ENCODE data around the gene SDK2.
"Not testable (repeated sequence)": the region's sequence is repeated elsewhere in the genome, so short reads cannot be mapped to it uniquely, and the experiment has no call there.

The SDK2 gene

DNA sequence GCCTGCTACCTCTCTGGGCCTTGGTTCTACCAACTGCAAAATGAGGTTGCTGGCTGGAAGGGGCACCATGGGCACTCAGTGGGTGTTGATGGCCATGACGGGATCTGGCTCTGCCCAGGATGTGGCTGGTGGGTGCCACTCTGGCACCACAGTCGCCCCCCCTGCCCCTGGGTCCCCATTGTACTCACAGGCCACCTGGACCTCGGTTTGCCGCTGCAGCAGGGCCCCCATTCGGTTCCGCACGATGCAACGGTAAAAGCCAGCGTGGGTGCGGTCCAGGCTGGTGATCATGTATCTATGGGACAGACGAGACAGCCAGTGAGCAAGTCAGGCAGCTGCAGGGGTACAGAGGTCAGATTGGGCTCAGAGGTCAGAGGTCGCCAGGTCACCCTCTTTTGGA lies 172.3 kb downstream of the SDK2 start:
- no peak for DNase-seq

DNA sequence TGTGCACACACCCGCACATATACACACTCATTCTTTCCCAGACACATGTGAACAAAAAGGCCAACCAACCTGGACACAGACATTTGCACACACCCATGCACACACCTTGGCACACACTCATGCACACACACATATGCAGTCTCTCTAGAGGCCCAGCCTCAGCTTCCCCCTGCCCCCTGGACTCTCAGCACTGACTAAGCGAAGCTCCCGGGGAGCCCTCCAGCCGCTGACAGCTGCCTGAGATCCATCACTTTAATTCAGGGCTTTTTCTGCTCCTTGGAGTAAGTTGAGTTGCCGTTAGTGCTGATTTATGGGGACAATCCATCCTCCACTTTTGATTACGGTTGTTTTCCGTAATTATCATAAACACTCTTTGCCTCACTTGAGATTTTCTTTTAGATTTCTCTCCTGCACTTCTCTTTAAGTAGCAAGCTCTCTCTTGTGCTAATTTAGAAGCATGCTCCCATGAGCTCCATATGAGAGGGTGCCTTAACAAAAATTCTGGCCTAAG lies 173.9 kb downstream of the SDK2 start:
- DNase-seq = no peak

DNA sequence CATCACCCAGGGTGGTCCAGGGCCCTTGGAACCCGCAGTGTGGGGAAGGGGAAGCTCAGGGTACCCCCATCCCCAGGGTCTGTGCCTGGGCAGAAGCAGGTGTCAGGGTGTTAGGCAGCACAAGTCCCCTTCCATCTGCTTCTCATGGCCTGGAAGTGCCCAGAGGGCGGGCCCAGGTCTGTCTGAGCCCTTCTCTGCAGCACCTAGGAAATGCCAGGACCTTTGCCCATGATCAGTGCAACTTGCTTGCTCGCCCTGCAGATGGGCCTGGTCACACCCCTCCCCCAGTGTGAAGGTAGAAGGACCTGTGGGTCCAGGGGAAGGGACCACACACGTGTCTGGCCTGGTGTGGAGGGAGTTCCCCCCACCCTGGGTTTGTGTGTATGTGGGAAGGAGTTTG lies 174.9 kb downstream of the SDK2 start:
- DNase-seq = no peak

DNA sequence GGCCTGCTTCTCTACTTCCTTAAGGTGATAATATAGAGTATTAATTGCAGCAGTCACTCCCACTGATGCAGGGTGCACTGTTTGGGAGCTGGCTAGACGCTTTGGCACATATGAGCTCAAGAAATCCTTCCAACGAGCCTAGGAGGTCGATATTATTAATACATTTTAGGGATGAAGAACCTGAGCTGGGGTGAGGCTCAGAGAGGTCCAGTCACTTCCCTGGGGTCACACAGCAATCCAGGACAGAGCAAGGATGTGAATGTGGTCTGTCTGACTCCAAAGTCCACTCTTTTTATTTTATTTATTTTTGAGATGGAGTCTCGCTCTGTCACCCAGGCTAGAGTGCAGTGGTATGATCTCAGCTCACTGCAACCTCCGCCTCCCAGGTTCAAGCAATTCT lies 176.0 kb downstream of the SDK2 start:
- DNase-seq = no peak

DNA sequence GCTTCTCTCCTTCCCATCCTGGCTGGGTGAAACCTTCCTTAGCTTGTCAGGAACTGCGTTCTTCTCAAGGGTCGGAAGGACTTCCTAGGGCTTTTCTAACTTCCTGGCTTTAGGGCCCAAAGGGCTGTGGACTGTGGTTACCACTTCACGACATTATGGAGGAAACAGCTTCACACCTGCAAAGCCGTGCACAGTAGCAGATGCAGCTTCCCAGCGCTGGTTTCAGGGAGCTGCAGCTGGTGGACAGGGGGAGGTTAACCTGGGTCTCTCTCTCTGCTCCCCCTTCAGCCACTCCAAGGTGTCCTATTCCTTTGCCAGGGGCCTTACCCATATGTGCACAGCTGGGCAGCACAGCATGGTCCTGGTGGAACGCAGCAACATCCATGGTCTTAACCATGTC lies 176.6 kb downstream of the SDK2 start:
- DNase-seq = no peak

DNA sequence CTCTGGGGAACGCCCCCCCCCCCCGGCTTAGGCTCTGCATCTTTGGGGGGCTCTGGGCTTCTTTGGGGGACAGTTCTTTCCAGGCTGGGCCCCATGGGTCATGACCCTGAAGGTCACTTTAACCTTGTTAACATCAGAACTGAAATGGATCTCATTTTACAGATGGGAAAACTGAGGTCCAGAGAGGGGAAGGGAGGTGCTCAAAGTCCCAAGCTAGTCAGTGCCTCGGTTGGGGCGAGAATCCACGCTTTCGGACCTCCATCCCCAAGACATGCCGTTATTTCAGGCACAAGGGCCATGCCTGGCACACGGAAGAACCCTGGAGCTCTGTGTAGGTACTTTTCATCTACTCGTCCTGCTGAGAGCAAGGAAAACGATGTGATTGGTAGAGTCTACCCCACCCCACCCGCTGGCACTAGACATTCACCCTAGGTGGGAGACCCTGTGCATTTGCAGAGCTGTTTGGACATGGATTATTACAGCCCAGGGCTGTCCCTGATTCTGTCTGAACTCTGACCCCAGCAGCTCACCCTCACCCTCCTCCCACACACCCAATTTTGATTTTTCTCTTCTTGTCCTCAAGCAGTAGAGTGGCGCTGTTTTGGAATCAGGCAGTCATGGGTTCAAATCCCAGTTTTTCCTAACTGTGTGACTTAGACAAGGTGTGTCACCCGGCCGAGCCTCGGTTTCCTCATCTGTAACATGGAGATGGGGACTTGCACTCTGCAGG lies 177.4 kb downstream of the SDK2 start:
- DNase-seq = no peak

DNA sequence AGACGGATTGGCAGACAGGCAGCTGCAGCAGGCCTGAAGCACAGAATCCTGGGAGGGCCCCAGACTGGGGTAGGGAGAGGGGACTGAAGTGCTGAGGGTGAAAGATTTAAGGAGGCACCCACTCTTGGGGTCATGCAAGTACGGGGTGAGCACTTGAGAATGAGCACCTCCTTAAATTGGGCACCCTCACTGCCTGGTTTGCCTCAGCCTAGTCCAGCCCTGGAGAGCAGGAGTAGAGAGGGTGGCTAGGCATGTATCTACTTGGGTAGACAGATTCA lies 178.4 kb downstream of the SDK2 start:
- DNase-seq = no peak

DNA sequence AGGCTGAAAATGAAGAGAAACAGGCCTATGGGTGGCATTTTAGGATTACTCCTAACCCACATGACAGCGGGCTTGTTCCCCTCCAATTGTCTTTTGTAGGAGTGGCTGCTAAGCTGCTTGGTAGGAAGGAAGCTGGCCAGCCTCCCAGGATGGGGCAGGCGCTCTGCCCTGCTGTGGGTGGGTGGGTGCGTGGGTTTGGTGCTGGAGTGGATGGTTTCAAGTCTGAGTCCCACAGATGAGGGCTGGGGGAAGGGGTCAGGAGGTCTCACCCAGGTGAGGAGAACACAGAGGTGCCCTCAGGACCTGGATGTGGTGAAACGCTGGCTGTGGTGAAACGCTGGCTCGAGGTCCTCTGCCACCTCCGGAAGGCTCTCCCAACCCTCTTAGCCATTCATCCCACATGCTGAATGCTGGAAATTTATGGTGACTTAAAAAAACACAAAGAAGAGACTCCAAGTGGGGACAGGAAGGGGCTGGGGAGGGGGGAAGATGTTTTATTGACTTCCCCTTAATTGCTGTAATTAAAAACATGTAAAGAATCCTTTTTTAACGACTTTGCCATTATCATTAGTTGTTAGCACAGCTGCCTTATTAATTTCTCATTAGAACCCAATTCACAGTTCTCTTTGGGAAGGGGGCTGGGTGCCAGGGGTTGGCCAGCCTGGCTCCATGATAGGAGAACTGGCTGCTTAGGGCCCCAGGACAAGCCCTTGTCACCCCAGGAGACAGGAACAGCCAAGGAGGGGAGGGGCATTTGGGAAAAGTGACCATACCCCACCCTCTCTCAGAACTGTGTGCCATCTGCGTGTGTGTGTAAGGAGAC lies 178.9 kb downstream of the SDK2 start:
- no peak for DNase-seq

DNA sequence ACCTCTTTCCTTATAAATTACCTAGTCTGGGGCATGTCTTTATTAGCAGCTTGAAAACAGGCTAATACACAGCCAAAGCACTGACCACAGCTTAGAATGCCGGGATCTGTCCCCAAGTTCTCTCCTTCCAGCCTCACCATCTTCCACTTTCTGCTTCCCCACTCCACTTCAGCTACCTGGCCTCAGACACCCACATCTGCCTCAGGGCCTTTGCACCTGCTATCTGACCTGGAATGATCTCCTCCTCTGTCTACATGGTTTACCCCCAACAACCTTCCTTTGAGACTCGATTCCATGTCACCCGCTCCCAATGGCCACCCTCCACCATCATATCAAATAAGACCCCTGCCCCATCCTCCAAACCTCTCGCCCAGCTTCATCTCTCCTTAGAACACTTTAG lies 179.8 kb downstream of the SDK2 start:
- DNase-seq = no peak

DNA sequence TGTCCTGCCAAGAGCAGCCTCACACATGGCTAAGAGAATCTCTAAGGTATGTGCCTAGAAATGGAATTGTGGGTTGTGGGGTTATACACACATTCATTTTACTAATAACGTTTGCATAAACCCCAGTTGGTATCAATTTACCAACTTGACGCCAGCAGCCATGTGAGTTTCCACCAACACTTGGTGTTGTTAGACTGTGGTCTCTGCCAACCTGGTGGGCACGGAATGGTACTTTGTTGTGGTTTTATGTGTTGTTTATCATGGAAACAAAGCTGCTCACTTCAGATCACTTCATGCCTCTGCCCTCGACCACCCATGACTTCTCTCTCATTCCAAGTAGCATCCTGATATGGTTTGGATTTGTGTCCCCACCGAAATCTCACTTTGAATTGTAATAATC lies 180.4 kb downstream of the SDK2 start:
- DNase-seq = no peak

DNA sequence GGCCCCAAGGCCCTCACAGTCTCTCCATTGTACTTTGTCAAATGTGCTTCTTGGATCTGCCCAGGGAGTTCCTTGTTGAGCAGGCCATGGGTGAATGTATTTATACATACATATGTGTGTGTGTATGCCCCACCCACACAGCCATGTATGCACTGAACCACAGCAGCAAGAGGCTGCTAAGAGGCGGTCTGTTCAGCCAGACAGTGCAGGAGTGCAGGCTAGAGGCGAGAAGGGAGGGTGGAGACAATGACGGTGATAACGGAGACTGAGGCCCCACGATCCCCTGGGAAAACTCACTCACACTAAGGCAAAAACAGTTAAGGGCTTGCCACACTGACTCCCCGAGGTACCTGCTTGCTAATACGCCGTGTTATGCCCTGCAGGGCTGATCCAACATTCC lies 181.4 kb downstream of the SDK2 start:
- no peak for DNase-seq

DNA sequence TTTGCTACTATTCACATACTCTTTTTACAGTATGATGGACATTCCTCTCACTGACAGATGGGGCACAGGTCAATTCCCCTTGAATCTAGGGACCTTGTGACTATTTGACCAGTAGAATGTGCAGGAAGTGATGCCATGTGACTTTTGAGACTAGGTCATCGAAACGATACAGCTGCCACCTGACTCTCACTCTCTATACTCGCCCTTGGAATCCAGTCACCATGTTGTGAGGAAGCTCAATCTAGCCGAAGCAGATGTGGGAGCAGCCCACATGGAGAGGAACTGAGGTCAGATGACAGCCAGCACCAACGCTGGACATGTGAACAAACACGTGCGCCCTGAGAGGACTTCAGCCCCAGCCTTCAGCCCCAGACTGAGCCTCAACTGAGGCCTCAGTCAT lies 184.3 kb downstream of the SDK2 start:
- DNase-seq = no peak

DNA sequence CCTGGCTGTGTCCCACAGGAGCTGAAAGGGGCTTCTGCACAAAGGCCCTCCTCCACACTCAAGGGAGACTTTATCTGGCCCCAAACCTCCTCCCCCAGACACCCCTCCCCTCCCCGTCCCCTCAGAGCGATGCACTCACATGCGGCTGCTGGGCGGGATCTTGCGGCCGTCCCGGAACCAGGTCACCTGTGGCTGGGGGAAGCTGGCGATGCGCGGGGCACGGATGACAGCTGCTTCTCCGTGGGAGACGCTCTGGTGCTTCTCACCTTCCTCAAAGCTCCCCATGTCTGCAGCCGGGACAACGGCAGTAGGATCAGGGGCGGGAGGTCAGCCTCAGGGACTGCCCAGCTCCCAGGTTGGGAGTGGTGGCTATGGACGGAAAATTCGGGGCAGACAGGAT lies 188.5 kb downstream of the SDK2 start:
- no peak for DNase-seq

DNA sequence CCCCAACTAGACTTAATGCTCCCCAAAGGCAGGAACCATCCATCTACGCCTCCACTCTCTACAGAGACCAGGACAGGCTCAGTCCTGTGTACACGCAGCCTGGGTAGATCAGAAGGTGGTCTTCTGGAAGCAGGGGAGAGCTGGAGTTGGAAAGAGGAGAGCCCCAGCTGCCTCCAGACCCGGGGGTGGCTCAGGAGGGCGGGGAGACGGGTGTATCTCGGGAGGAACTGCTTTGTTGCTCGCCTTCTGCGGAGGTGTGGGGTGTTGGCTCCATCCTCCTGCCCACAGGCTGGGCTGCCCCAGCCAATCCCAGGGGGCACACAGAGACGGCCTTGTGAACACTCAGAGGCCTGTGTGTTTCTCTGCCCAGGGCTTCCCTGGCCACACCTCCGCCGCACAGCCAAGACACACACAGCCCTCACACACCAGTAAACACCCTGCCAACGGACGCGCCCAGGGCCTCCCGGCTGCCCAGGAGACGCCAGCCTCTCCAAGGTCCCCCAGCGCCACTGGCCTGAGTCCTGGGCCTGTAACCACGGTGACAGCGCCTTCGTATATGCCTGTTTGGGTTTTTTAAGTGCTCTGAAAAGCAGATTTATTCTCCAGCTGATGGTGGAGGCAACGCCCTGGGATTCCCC lies 189.1 kb downstream of the SDK2 start:
- DNase-seq = no peak

DNA sequence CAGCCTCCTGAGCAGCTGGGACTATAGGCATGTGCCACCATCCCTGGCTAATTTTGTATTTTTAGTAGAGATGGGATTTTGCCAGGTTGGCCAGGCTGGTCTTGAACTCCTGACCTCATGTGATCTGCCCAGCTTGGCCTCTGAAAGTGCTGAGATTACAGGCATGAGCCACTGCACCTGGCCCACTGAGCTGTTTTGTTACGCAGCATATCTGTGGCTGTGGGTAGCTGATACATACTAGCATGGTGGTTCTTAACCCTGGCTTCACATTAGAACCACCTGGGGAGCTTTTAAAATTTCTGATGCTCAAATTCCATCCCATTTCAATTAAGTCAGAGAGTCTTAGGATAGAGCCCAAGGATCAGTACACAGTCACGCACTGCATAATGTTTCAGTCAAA lies 190.8 kb downstream of the SDK2 start:
- not testable (repeated sequence) for DNase-seq

DNA sequence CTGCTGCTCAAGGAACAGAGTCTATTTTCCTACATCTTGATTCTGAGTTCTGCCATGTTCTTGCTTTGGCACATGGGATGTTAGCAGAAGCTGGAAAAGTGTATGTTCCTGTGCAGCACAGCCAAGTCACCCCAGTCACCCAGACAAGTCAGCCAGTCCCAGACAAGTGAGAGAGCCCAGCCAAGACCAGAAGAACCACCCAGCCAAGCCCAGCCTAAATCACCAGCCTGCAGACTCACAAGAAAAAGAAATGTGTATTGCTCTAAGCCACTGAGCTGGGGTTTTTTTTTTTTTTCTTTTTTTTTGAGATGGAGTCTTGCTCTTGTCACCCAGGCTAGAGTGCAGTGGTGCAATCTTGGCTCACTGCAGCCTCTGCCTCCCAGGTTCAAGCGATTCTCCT lies 191.2 kb downstream of the SDK2 start:
- DNase-seq = no peak

DNA sequence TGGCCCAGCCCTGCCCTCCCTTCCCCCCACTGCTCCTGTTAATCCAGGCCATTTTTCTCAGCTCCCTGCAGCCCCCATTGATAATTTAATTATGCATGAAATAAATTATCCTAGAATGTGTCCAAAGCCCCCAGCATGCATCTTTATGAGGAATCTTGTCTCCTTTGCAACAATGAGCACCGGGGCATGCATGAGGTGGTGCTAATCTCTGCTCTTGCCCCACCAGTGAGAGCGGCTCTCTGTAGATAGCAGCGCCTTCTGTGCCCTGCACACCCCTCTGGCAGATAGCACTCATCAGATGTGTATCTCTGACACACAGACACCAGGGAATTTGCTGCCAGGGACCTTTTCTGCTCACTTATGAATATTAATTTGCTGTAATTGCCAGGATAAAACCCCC lies 192.2 kb downstream of the SDK2 start:
- DNase-seq = no peak

DNA sequence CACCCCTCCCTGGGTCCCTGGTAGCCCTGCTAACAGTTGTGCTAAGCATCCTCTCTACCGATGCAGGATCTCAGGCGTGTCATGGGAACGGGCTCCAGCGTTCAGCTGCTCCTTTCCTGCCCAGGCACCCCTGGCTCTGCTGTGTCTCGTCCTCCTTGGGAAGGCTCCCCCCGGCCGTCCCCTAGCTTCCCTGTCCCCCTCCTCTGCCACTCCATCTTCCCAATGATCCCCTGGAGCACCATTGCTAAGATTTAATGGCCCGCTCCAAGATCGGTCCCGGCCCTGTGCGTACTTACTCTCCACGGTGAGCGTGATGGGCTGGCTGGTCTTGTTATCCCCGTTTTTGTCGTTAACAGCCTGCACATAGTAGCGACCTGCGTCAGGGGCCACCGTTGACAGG lies 196.9 kb downstream of the SDK2 start:
- DNase-seq = no peak

DNA sequence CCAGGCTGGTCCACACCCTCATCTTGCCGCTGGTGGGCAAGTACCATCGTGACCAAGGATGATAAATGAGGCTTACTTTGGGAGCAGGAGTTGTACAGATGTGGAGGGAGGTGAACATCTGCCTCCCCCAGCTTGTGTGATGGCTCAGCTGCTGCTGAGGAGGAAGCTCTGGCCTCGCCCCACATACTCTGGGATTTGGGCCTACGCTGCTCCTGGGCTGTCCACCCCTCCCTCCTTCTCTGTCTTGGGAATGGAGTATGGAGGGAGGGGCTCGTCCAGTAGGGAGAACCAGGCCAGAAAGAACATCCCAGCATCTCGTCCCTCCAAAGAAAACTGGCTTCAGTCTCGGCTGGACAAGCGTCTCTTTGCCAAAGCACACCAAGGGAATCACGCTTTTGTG lies 197.6 kb downstream of the SDK2 start:
- no peak for DNase-seq

DNA sequence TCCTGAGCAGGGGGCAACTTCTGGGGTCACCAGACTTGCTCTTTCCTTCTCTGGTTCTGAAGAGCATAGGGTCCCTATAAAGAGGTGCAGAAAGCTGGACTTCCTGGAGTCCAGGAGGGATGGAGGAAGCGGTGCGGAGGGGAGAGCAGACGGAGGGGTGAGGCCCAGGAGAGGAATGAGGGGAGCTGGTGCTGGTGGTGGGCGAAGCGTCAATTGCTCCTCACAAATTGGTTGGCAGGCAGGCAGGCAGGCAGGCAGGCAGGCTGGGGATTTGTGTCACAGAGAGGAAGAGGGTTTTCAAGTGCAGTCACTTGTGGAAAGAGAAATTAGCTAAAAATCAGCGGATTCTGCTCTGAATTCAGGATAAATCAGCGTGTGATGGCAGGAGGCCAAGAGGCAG lies 198.8 kb downstream of the SDK2 start:
- DNase-seq = no peak

DNA sequence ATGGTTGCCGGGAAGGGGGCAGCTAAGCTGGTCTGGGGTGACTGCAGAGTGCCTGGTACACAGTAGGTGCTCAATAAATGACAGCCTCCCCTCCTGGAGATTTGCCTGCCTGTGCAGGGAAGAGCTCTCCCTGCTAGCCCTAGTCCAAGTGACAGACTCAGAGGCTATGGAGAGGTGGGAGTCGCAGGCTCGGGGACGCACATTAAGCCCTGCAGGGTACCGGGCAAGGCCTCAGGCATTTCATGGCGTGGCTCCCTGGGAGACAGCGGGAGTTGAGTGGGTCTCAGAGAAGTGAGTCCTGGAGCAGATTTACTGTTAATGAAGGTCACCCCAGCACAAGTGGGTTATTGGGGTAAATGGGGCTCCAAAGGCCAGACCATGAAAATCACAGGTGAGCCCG lies 200.2 kb downstream of the SDK2 start:
- no peak for DNase-seq

DNA sequence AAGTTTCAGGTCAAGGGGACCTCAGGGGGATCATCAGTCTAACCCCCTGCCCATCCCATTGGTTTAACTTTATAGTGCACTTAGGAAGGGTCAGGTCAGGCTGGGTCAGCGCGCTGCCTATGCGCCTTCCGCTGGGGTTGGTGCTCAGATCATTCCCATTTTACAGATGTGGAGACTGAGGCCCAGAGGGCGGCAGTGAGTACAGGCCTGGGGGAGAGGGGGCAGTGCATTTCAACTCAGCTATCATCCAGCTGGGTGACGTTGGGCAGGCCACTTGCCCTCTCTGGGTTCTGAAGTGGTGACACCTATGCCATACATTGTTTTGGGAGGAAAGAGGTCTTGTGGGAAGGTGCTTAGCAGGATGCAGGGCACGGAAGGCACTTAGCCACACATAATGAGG lies 204.6 kb downstream of the SDK2 start:
- DNase-seq = no peak

DNA sequence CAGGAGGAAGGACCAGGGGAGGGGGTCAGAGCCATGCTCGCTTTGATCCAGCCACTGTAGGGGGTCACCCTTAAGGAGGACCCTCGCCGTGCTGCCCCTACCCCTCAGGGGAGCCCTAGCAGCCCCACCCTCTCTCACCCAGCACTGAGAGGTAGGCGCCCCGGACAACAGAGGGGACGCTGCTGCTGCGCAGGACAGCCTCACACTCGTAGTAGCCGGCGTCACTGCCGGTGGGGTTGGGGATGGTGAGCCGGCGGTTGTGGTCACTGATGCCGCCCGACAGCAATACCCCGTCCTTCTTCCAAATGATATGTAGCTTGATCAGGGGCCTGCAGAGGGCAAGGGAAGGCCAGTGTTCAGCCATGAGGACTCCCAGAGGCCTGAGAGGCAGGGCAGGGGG lies 206.4 kb downstream of the SDK2 start:
- DNase-seq = no peak

DNA sequence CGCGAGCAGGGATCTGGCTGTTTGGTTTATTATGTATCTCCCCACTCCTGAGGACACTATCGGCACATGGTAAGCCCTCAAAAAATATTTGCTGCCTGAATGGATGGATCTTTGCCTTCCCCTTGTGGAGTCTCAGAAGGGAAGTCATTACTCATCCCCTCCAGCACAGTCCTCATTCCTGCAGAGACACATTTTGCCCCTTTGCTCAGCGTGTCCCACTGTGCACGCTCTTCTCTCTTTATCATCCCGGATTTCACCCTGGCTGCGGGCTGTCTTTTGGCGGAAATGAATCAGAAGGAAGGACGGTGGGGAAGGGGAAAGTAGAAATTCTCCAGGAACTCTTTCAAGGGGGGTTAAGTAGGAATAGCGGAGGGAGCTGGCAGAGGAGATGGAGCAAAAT lies 207.3 kb downstream of the SDK2 start:
- DNase-seq = no peak
